GM10248 (cell line): ENCODE measurements around the gene ZBTB20.

Experiments used
- CTCF ChIA-PET: fragments of 300-600 bp; sonication (Branson Sonifier 250); formaldehyde crosslinking; extraction: SDS; loops from one replicate; lab custom pipeline; 2021; ENCODE audit warnings: antibody characterized with exemption; lab: Yijun Ruan, JAX
- POLR2A ChIA-PET: fragments of 350-650 bp; sonication (Branson Sonifier 250); formaldehyde crosslinking; extraction: SDS; loops from one replicate; lab custom pipeline; 2020; ENCODE audit warnings: antibody characterized with exemption; lab: Yijun Ruan, JAX
- DNase-seq: peaks from one replicate; pipeline ENCODE4 v3.0.0; 2012; ENCODE audit errors: extremely low spot score
- CTCF ChIP-seq: IDR thresholded peaks from 2 replicates; pipeline ENCODE4 v1.5.1; 2012; ENCODE audit warnings: mild to moderate bottlenecking, low read depth; ENCODE audit errors: extremely low read depth, missing control alignments, control extremely low read depth

ZBTB20 gene

GRCh38 chr3:114384558-114384903 is 762.6 kb downstream of the ZBTB20 start:
- CTCF ChIA-PET = interaction anchor here (0.6 to 12.4 kb wide), 21 partner anchors 9 to 310 kb away, joined by 3 to 139 read pairs (median 3); no protein-coding TSS in a partner anchor

GRCh38 chr3:114383875-114384557 is 763.1 kb downstream of the ZBTB20 start:
- POLR2A ChIA-PET = no interaction called here
- DNase-seq = peak; percentile 66
- peak; percentile 90 for TF ChIP-seq CTCF
- CTCF ChIA-PET = interaction anchor here (0.6 to 12.4 kb wide), 25 partner anchors 8 to 310 kb away, joined by 3 to 139 read pairs (median 4); no protein-coding TSS in a partner anchor

More at GRCh38 chr3:114384558-114384903, 762.6 kb downstream of the ZBTB20 start:
- DNase-seq = no peak
- POLR2A ChIA-PET = no interaction called here
- TF ChIP-seq CTCF = no peak

- no peak for DNase-seq
- POLR2A ChIA-PET = no interaction called here
- TF ChIP-seq CTCF = no peak
- CTCF ChIA-PET = interaction anchor here (1.2 to 12.4 kb wide), 7 partner anchors 8 to 90 kb away, joined by 3 to 139 read pairs (median 4); no protein-coding TSS in a partner anchor
Measured at GRCh38 chr3:114380233-114380651, 766.8 kb downstream of the ZBTB20 start.

GRCh38 chr3:114379266-114379665 is 767.8 kb downstream of the ZBTB20 start:
- ChIA-PET CTCF (interaction anchor here (1.2 to 12.4 kb wide), 6 partner anchors 11 to 89 kb away, joined by 3 to 139 read pairs (median 4); no protein-coding TSS in a partner anchor), POLR2A (no interaction called here)
- no peak for TF ChIP-seq CTCF
- no peak for DNase-seq

- TF ChIP-seq CTCF = no peak
- ChIA-PET POLR2A (no interaction called here), CTCF (interaction anchor here (3.4 to 12.4 kb wide), 2 partner anchors 39 to 88 kb away, joined by 14 to 139 read pairs; no protein-coding TSS in a partner anchor)
Measured at GRCh38 chr3:114378760-114379159, 768.3 kb downstream of the ZBTB20 start.

GRCh38 chr3:114377426-114377825 is 769.7 kb downstream of the ZBTB20 start:
- CTCF ChIA-PET = interaction anchor here (1.4 to 12.4 kb wide), 2 partner anchors 8 to 40 kb away, joined by 4 to 139 read pairs; no protein-coding TSS in a partner anchor
- POLR2A ChIA-PET = no interaction called here

More at GRCh38 chr3:114378760-114379159, 768.3 kb downstream of the ZBTB20 start:
- peak; percentile 11 for DNase-seq

More at GRCh38 chr3:114377426-114377825, 769.7 kb downstream of the ZBTB20 start:
- no peak for DNase-seq
- TF ChIP-seq CTCF = no peak
